ENCODE results near the gene ECE1.
"Not testable (repeated sequence)": the region's sequence is repeated elsewhere in the genome, so short reads cannot be mapped to it uniquely, and the experiment has no call there.

The ECE1 gene

GRCh38 chr1:21216835-21217811 is 73.1 kb downstream of the ECE1 start:
- peak; percentile 13 for DNase-seq

GRCh38 chr1:21212126-21212525 is 78.1 kb downstream of the ECE1 start:
- no peak for DNase-seq

- not testable (repeated sequence) for DNase-seq
Measured at GRCh38 chr1:21208137-21208700, 82.0 kb downstream of the ECE1 start.

GRCh38 chr1:21206117-21206516 is 84.1 kb downstream of the ECE1 start:
- no peak for DNase-seq

- no peak for DNase-seq
Measured at GRCh38 chr1:21205416-21205815, 84.8 kb downstream of the ECE1 start.

- DNase-seq = no peak
Measured at GRCh38 chr1:21201650-21202049, 88.6 kb downstream of the ECE1 start.

- DNase-seq = not testable (repeated sequence)
Measured at GRCh38 chr1:21201238-21201637, 89.0 kb downstream of the ECE1 start.

GRCh38 chr1:21200767-21201166 is 89.5 kb downstream of the ECE1 start:
- DNase-seq = no peak

GRCh38 chr1:21198929-21199328 is 91.3 kb downstream of the ECE1 start:
- DNase-seq = no peak

GRCh38 chr1:21192871-21193270 is 97.4 kb downstream of the ECE1 start:
- no peak for DNase-seq

- no peak for DNase-seq
Measured at GRCh38 chr1:21192284-21192683, 98.0 kb downstream of the ECE1 start.

GRCh38 chr1:21190771-21191170 is 99.5 kb downstream of the ECE1 start:
- not testable (repeated sequence) for DNase-seq

- no peak for DNase-seq
Measured at GRCh38 chr1:21189906-21190500, 100.3 kb downstream of the ECE1 start.

GRCh38 chr1:21189421-21189820 is 100.8 kb downstream of the ECE1 start:
- no peak for DNase-seq

GRCh38 chr1:21188235-21188634 is 102.0 kb downstream of the ECE1 start:
- no peak for DNase-seq

GRCh38 chr1:21185221-21185731 is 105.0 kb downstream of the ECE1 start:
- no peak for DNase-seq

GRCh38 chr1:21184276-21184675 is 106.0 kb downstream of the ECE1 start:
- no peak for DNase-seq

GRCh38 chr1:21182181-21182731 is 108.0 kb downstream of the ECE1 start:
- DNase-seq = no peak

GRCh38 chr1:21178271-21178670 is 112.0 kb downstream of the ECE1 start:
- DNase-seq = not testable (repeated sequence)

GRCh38 chr1:21176586-21177555 is 113.4 kb downstream of the ECE1 start, which contains the start of gene EIF4G3:
TSS of gene EIF4G3 (minus strand) at chr1:21176897. CDS start at chr1:21002742, 174,155 bp downstream.
- peak; percentile 98 for DNase-seq

GRCh38 chr1:21175670-21176581 is 114.3 kb downstream of the ECE1 start:
- DNase-seq = no peak
